H1 (cell line): ENCODE data around the gene LARP4. TPM values are rescaled to one million over a fixed set of nuclear protein-coding genes. Genes with fewer than 3 reads are reported as not detected.

Experiments used
- CTCF ChIA-PET: fragments of 300-600 bp; sonication (Branson Sonifier 250); formaldehyde crosslinking; loops from one replicate; lab custom pipeline; 2021; ENCODE audit not compliant: partially characterized antibody; lab: Charles Lee
- POLR2A ChIA-PET: fragments of 300-600 bp; sonication (Branson Sonifier 250); formaldehyde crosslinking; loops from one replicate; lab custom pipeline; 2021; ENCODE audit warnings: inconsistent platforms; ENCODE audit not compliant: partially characterized antibody; lab: Charles Lee
- DNase-seq, 2 experiments: peaks; one replicate each; pipeline versions ENCODE4 v3.0.0 to v3.0.0-alpha.2; 2010 to 2022; ENCODE audit warnings: low spot score in 2 of 2, low read depth in 1 of 2, mixed read lengths in 1 of 2
- FAIRE-seq: peaks from 2 replicates; lab custom pipeline; 2011; peaks lifted over from hg19 to GRCh38; lab: Jason Lieb, UNC
- H2AFZ ChIP-seq: 2 replicates; pipeline ENCODE4 v1.8.1; 2012; ENCODE audit warnings: low read length, inconsistent platforms
- H2AK5ac ChIP-seq: 2 replicates; pipeline ENCODE4 v1.6.1; 2013; ENCODE audit warnings: low read depth, low read length
- H2BK120ac ChIP-seq: replicated peaks from 2 replicates; pipeline ENCODE3; 2013; ENCODE audit warnings: low read depth, low read length, inconsistent platforms
- H2BK12ac ChIP-seq: 2 replicates; pipeline ENCODE4 v1.6.1; 2013; ENCODE audit warnings: low read depth, low read length
- H2BK15ac ChIP-seq: 2 replicates; pipeline ENCODE4 v1.6.1; 2013; ENCODE audit warnings: low read length
- H2BK20ac ChIP-seq: 2 replicates; pipeline ENCODE4 v1.6.1; 2013; ENCODE audit warnings: low read length
- H2BK5ac ChIP-seq: 2 replicates; pipeline ENCODE4 v1.6.1; 2013; ENCODE audit warnings: low read depth, low read length
- H3K14ac ChIP-seq: 2 replicates; pipeline ENCODE4 v1.6.1; 2013; ENCODE audit warnings: inconsistent platforms; ENCODE audit not compliant: insufficient read length
- H3K18ac ChIP-seq: 2 replicates; pipeline ENCODE4 v1.6.1; 2013; ENCODE audit warnings: low read length; ENCODE audit errors: extremely low read depth
- H3K23ac ChIP-seq: 2 replicates; pipeline ENCODE4 v1.6.1; 2013; ENCODE audit warnings: inconsistent platforms; ENCODE audit not compliant: insufficient read length
- H3K23me2 ChIP-seq: 2 replicates; pipeline ENCODE4 v1.6.1; 2013; ENCODE audit warnings: low read depth, low read length
- H3K27ac ChIP-seq: 2 replicates; pipeline ENCODE4 v1.6.1; 2011; ENCODE audit warnings: low read depth, low read length, inconsistent platforms
- H3K27me3 ChIP-seq, 4 experiments: replicated peaks in 1 of 4; 1 replicate in 1 of 4; 2 replicates in 3 of 4; pipeline versions ENCODE4 v1.6.1 to v1.8.1; 2011 to 2013; ENCODE audit warnings: low read length in 3 of 4, mild to moderate bottlenecking in 3 of 4, inconsistent platforms in 2 of 4, mixed read lengths in 2 of 4, moderate library complexity in 1 of 4; ENCODE audit not compliant: control insufficient read depth in 3 of 4, insufficient read depth in 3 of 4; ENCODE audit errors: extremely low read depth in 1 of 4
- H3K36me3 ChIP-seq, 4 experiments: 2 replicates each; pipeline versions ENCODE4 v1.6.1 to v1.8.1; 2011 to 2013; ENCODE audit warnings: mild to moderate bottlenecking in 4 of 4, low read length in 3 of 4, moderate library complexity in 2 of 4, control low read depth in 1 of 4, inconsistent platforms in 1 of 4; ENCODE audit not compliant: insufficient read depth in 4 of 4, control insufficient read depth in 2 of 4
- H3K4ac ChIP-seq: replicated peaks from 2 replicates; pipeline ENCODE3; 2013; ENCODE audit warnings: low read length, low read depth, mixed read lengths, inconsistent platforms; ENCODE audit not compliant: insufficient read length
- H3K4me1 ChIP-seq, 4 experiments: replicated peaks in 1 of 4; 1 replicate in 1 of 4; 2 replicates in 3 of 4; pipeline versions ENCODE4 v1.6.1 to v1.8.1; 2011 to 2013; ENCODE audit warnings: low read length in 3 of 4, inconsistent platforms in 2 of 4, mixed read lengths in 1 of 4; ENCODE audit not compliant: insufficient read depth in 4 of 4, control insufficient read depth in 3 of 4
- H3K4me2 ChIP-seq, 2 experiments: 2 replicates each; pipeline versions ENCODE4 v1.6.1 to v1.8.1; 2011 to 2013; ENCODE audit warnings: low read depth in 2 of 2, low read length in 2 of 2, control low read depth in 1 of 2, inconsistent platforms in 1 of 2, mild to moderate bottlenecking in 1 of 2; ENCODE audit not compliant: insufficient read depth in 1 of 2
- H3K4me3 ChIP-seq, 4 experiments: fragments of 200-600, 300-600 bp in 1 of 4; sonication (generic), shearing (Covaris generic), sonication (Bioruptor Twin) in 1 of 4; 2 replicates each; pipeline versions ENCODE4 v1.5.1 to v1.8.1; 2011 to 2016; ENCODE audit warnings: low read length in 4 of 4, low read depth in 3 of 4, control low read depth in 2 of 4, inconsistent platforms in 2 of 4, mild to moderate bottlenecking in 2 of 4, mixed read lengths in 1 of 4, moderate library complexity in 1 of 4; ENCODE audit not compliant: insufficient read depth in 2 of 4; ENCODE audit errors: extremely low read depth in 1 of 4
- H3K56ac ChIP-seq: replicated peaks from 2 replicates; pipeline ENCODE3; 2013; ENCODE audit warnings: low read depth, mild to moderate bottlenecking, mixed read lengths, low read length, inconsistent platforms; ENCODE audit not compliant: insufficient read length
- H3K79me1 ChIP-seq: 2 replicates; pipeline ENCODE4 v1.6.1; 2013; ENCODE audit warnings: low read depth, low read length, control low read depth
- H3K79me2 ChIP-seq, 2 experiments: 2 replicates each; pipeline versions ENCODE4 v1.6.1 to v1.8.1; 2012 to 2013; ENCODE audit warnings: low read length in 2 of 2, mild to moderate bottlenecking in 2 of 2, inconsistent platforms in 1 of 2; ENCODE audit not compliant: insufficient read depth in 2 of 2, control insufficient read depth in 1 of 2
- H3K9ac ChIP-seq, 4 experiments: replicated peaks in 1 of 4; 1 replicate in 1 of 4; 2 replicates in 3 of 4; pipeline versions ENCODE4 v1.6.1 to v1.8.1; 2011 to 2013; ENCODE audit warnings: low read depth in 3 of 4, low read length in 3 of 4, control low read depth in 2 of 4, mild to moderate bottlenecking in 2 of 4, moderate library complexity in 2 of 4, inconsistent platforms in 1 of 4; ENCODE audit errors: extremely low read depth in 1 of 4
- H3K9me3 ChIP-seq, 2 experiments: 2 replicates each; pipeline versions ENCODE4 v1.6.1 to v1.8.1; 2012 to 2013; ENCODE audit warnings: mild to moderate bottlenecking in 2 of 2, moderate library complexity in 2 of 2, control low read depth in 1 of 2, inconsistent platforms in 1 of 2, low read depth in 1 of 2, low read length in 1 of 2, mixed read lengths in 1 of 2; ENCODE audit not compliant: insufficient read depth in 2 of 2
- H4K20me1 ChIP-seq, 2 experiments: replicated peaks in 1 of 2; 2 replicates each; pipeline versions ENCODE3 to v1.8.1; 2011 to 2013; ENCODE audit warnings: inconsistent platforms in 2 of 2, low read length in 2 of 2, mild to moderate bottlenecking in 1 of 2; ENCODE audit not compliant: insufficient read depth in 2 of 2, control insufficient read depth in 1 of 2
- H4K5ac ChIP-seq: 2 replicates; pipeline ENCODE4 v1.6.1; 2013; ENCODE audit warnings: low read length, low read depth, mixed read lengths, inconsistent platforms; ENCODE audit not compliant: insufficient read length
- H4K8ac ChIP-seq: 2 replicates; pipeline ENCODE4 v1.8.0; 2013; ENCODE audit warnings: mild to moderate bottlenecking, moderate library complexity, low read length, inconsistent platforms; ENCODE audit not compliant: insufficient read depth; ENCODE audit errors: extremely low read depth
- H4K91ac ChIP-seq: replicated peaks from 2 replicates; pipeline ENCODE3; 2013; ENCODE audit warnings: low read length, mixed read lengths, inconsistent platforms; ENCODE audit not compliant: insufficient read length
- CREB1 ChIP-seq: IDR thresholded peaks from 2 replicates; pipeline ENCODE4 v1.6.1; 2012; ENCODE audit warnings: inconsistent platforms
- MAFK ChIP-seq: IDR thresholded peaks from 2 replicates; pipeline ENCODE4 v1.6.1; 2012; ENCODE audit warnings: low read depth, mild to moderate bottlenecking, improper control_type of control experiment, low read length
- PHF8 ChIP-seq: fragments of 200-600 bp; sonication (generic); conservative IDR thresholded peaks from 2 replicates; pipeline ENCODE4 v1.7.1; 2012; ENCODE audit warnings: low read depth, mild to moderate bottlenecking, inconsistent platforms, low read length, moderate library complexity
- POU5F1 ChIP-seq: IDR thresholded peaks from 2 replicates; pipeline ENCODE4 v1.6.1; 2011; ENCODE audit warnings: low read depth, mild to moderate bottlenecking, low read length, moderate library complexity
- RFX5 ChIP-seq: IDR thresholded peaks from 2 replicates; pipeline ENCODE4 v1.6.1; 2011; ENCODE audit warnings: low read depth, low read length, improper control_type of control experiment, borderline replicate concordance
- RNF2 ChIP-seq: fragments of 200-900, 300-1000 bp; sonication (generic); IDR thresholded peaks from 2 replicates; pipeline ENCODE4 v1.7.1; 2016; ENCODE audit warnings: borderline replicate concordance, low read depth, mild to moderate bottlenecking, antibody characterized with exemption, low read length; ENCODE audit not compliant: poor library complexity, severe bottlenecking; ENCODE audit errors: missing control alignments
- SAP30 ChIP-seq: fragments of 300-600 bp; sonication (generic); IDR thresholded peaks from 2 replicates; pipeline ENCODE4 v1.7.1; 2012; ENCODE audit warnings: low read length, moderate library complexity, mild to moderate bottlenecking, inconsistent platforms; ENCODE audit not compliant: insufficient read depth, insufficient replicate concordance
- SIX5 ChIP-seq: IDR thresholded peaks from 2 replicates; pipeline ENCODE4 v1.6.1; 2011; ENCODE audit warnings: mild to moderate bottlenecking, low read depth, low read length
- YY1 ChIP-seq: IDR thresholded peaks from 2 replicates; pipeline ENCODE4 v1.6.1; 2011; ENCODE audit warnings: low read depth, mild to moderate bottlenecking, low read length
- WGBS, 2 experiments: shearing (Covaris generic) in 1 of 2; methylation state at CpG; one replicate each; pipeline versions ENCODE4 v1.1.6 to v1.1.7; 2013 to 2015; ENCODE audit warnings: low lambda C conversion rate in 2 of 2, mixed read lengths in 2 of 2, inconsistent platforms in 1 of 2, low coverage in 1 of 2, missing lambda C conversion rate in 1 of 2; ENCODE audit not compliant: insufficient replicate concordance in 2 of 2, insufficient coverage in 1 of 2, insufficient read length in 1 of 2; ENCODE audit errors: extremely low coverage in 1 of 2, missing lambda C conversion rate in 1 of 2; 5-methylcytosine and 5-hydroxymethylcytosine counted together
- polyA plus RNA-seq, 7 experiments: library from polyadenylated mRNA; depleted of rRNA in 3 of 7; stranded (reverse) in 5 of 7; unstranded in 2 of 7; fragments of >200 nt in 5 of 7; fragments of 200-250 nt in 2 of 7; gene quantifications; 1 replicate in 5 of 7; 2 replicates in 1 of 7; 4 replicates in 1 of 7; pipeline versions ENCODE4 v1.2.1 to v1.2.3, GENCODE V29; 2011 to 2013; ENCODE audit warnings: missing spikeins in 2 of 7, mixed read lengths in 2 of 7
- total RNA-seq: library from RNA; stranded (reverse); fragmentation: NEBNext Ultra II Directional; extraction: Animal tissue kit (Norgen Biotek cat#: 25700); gene quantifications from 2 replicates; pipeline ENCODE4 v1.2.1, GENCODE V29; 2021
- TF ChIP-seq, protein P1 (sequence below): IDR thresholded peaks from 2 replicates; pipeline ENCODE4 v1.6.1; 2012; ENCODE audit warnings: inconsistent platforms
- TF ChIP-seq, protein P2 (sequence below): IDR thresholded peaks from 2 replicates; pipeline ENCODE4 v1.6.1; 2011; ENCODE audit warnings: low read depth, mild to moderate bottlenecking, low read length; ENCODE audit not compliant: insufficient read depth

The LARP4 gene
- total and polyA plus RNA-seq, 2 of the 8 experiments (the other 6 are each of a cell fraction or from before 2014, with no cell fraction given), result 12.8 to 93.9 TPM

DNA sequence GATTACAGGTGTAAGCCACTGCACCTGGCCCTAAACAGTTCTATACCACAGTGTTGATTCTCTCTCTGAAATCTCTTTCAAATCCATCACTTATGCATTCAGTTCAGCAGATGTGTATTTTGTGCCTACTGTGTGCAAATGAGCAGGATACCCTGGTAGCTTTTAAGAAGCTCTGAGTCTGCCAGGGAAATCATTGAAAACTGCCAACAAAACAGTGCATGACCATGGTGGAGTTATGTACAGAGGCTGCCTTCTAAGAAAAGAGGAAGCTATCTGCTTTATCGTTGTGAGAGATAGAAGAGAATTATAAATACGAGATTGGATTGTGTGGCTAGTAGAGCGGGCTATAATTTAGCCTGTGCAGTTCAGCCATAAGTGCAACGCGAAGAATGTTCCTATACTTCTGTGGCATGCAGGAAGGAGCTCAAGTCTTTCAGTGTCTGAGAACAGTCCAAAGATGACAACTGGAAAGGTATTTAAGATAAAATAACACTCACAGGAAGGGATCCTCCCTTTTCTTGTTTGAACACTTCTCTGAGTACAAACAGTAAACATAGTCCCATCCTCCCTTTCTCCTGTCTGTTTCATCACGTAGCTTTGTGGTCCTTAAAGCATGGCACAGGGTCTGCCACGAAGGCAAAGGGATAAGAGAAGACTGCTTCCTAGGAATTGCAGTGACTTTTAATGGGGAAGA lies 108.4 kb downstream of the LARP4 start:
- Histone ChIP-seq H3K27ac (no peak overlapping the region), H2AFZ (no peak overlapping the region), H3K18ac (no peak overlapping the region), H3K23ac (no peak overlapping the region), H3K36me3 (no peaks in the 10 kb centered on the region), H2AK5ac (no peak overlapping the region), H3K9me3 (no peaks in the 10 kb centered on the region), H3K4ac (no peak overlapping the region), H2BK15ac (no peak overlapping the region), H3K14ac (no peak overlapping the region), H3K4me3 (no peak overlapping the region), H4K5ac (no peak overlapping the region), H3K4me2 (no peak overlapping the region), H4K8ac (no peak overlapping the region), H2BK20ac (no peak overlapping the region), H2BK5ac (no peak overlapping the region), H3K56ac (no peak overlapping the region), H3K9ac (no peak overlapping the region; a peak in 1 of 7 replicates), H3K4me1 (peaks cover 0 to 4% (median 2%) of the 10 kb centered on the region in 4 experiments; a peak in 3 of 7 replicates), H2BK12ac (no peak overlapping the region), H3K79me1 (peaks cover 6% of the 10 kb centered on the region; the same call in 1 of the 2 replicates), H4K91ac (no peak overlapping the region), H3K27me3 (no peaks in the 10 kb centered on the region), H2BK120ac (no peak overlapping the region), H3K23me2 (peaks cover 8% of the 10 kb centered on the region; the same call in 1 of the 2 replicates), H4K20me1 (peaks cover 3 to 4% of the 10 kb centered on the region in 2 experiments), H3K79me2 (peaks cover 25 to 78% of the 10 kb centered on the region in 2 experiments)
- FAIRE-seq, result no peak
- DNase-seq, result no peak
- WGBS, 2 experiments, result 93 to 100% methylated on average over 3 to 7 of the region's 7 CpGs
- ChIA-PET CTCF (interaction anchor here (0.7 to 7.6 kb wide), 12 partner anchors 16 to 225 kb away, joined by 3 to 99 read pairs (median 4); no protein-coding TSS in a partner anchor), POLR2A (interaction anchor here (1.1 to 2.2 kb wide), 3 partner anchors 8 to 15 kb away, joined by 3 to 11 read pairs (median 5); no protein-coding TSS in a partner anchor)
- TF ChIP-seq RFX5, result no peak
- TF ChIP-seq, protein P1, sequence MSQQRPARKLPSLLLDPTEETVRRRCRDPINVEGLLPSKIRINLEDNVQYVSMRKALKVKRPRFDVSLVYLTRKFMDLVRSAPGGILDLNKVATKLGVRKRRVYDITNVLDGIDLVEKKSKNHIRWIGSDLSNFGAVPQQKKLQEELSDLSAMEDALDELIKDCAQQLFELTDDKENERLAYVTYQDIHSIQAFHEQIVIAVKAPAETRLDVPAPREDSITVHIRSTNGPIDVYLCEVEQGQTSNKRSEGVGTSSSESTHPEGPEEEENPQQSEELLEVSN, result no peak
- no peak for TF ChIP-seq RNF2
- TF ChIP-seq POU5F1, result no peak
- TF ChIP-seq SAP30, result no peak
- TF ChIP-seq, protein P2, sequence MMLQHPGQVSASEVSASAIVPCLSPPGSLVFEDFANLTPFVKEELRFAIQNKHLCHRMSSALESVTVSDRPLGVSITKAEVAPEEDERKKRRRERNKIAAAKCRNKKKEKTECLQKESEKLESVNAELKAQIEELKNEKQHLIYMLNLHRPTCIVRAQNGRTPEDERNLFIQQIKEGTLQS, result no peak
- no peak for TF ChIP-seq CREB1
- no peak for TF ChIP-seq MAFK
- TF ChIP-seq PHF8, result no peak
- TF ChIP-seq YY1, result no peak
- TF ChIP-seq SIX5, result no peak
